Brain microvascular endothelial cell (primary cell): Measurements from ENCODE around the gene EML5.

Source experiments
- DNase-seq: peaks from one replicate; pipeline ENCODE4 v3.0.0-alpha.2; 2020
- H3K27ac ChIP-seq: fragments of 250-450 bp; sonication (Bioruptor Pico); 2 replicates; pipeline ENCODE4 v1.5.1; 2020; ENCODE audit warnings: mild to moderate bottlenecking, moderate library complexity
- H3K27me3 ChIP-seq: fragments of 250-450 bp; sonication (Bioruptor Pico); replicated peaks from 2 replicates; pipeline ENCODE4 v1.5.1; 2020; ENCODE audit warnings: mild to moderate bottlenecking
- H3K36me3 ChIP-seq: fragments of 250-450 bp; sonication (Bioruptor Pico); replicated peaks from 2 replicates; pipeline ENCODE4 v1.5.1; 2020; ENCODE audit warnings: mild to moderate bottlenecking
- H3K4me3 ChIP-seq: 2 replicates; pipeline ENCODE4 v1.5.1; 2011; ENCODE audit warnings: low read depth, mild to moderate bottlenecking, control low read depth, low read length, moderate library complexity
- CTCF ChIP-seq: IDR thresholded peaks from 2 replicates; pipeline ENCODE4 v1.5.1; 2011; ENCODE audit warnings: low read depth, mild to moderate bottlenecking, moderate library complexity, low read length, control low read depth, inconsistent platforms; ENCODE audit errors: missing control alignments
- in situ Hi-C: cut with HindIII; loops from 2 replicates; pipeline ENCODE4 v1.10.0; 2017; ENCODE audit warnings: low sequenced_read_pairs, low pct_ligation_motif_present

EML5 gene

GRCh38 chr14:88748288-88748687, 44.5 kb downstream of the EML5 start:
- Histone ChIP-seq H3K36me3 (no peaks in the 10 kb centered on the region), H3K4me3 (no peak overlapping the region), H3K27ac (no peak overlapping the region), H3K27me3 (no peaks in the 10 kb centered on the region)
- no peak for TF ChIP-seq CTCF
- in situ Hi-C loops = no loop called here
- no peak for DNase-seq

- Histone ChIP-seq H3K27me3 (no peaks in the 10 kb centered on the region), H3K36me3 (no peaks in the 10 kb centered on the region), H3K4me3 (no peak overlapping the region), H3K27ac (no peak overlapping the region)
- no peak for TF ChIP-seq CTCF
- in situ Hi-C loops = no loop called here
- no peak for DNase-seq
These were observed 46.7 kb downstream of the EML5 start for GRCh38 chr14:88746052-88746451.

GRCh38 chr14:88737245-88737644, 55.5 kb downstream of the EML5 start:
- in situ Hi-C loops = no loop called here
- DNase-seq = no peak
- Histone ChIP-seq H3K4me3 (no peak overlapping the region), H3K27me3 (no peaks in the 10 kb centered on the region), H3K27ac (no peak overlapping the region), H3K36me3 (no peaks in the 10 kb centered on the region)
- TF ChIP-seq CTCF = no peak

GRCh38 chr14:88733121-88733520, 59.6 kb downstream of the EML5 start:
- H3K36me3 ChIP-seq = no peaks in the 10 kb centered on the region
- H3K4me3 ChIP-seq = no peak overlapping the region
- in situ Hi-C loops = no loop called here
- H3K27me3 ChIP-seq = no peaks in the 10 kb centered on the region
- no peak overlapping the region for H3K27ac ChIP-seq
- no peak for DNase-seq
- TF ChIP-seq CTCF = no peak

- Histone ChIP-seq H3K36me3 (no peaks in the 10 kb centered on the region), H3K4me3 (no peak overlapping the region), H3K27me3 (no peaks in the 10 kb centered on the region), H3K27ac (no peak overlapping the region)
- in situ Hi-C loops = no loop called here
- TF ChIP-seq CTCF = peak; percentile 64
- no peak for DNase-seq
These were observed 63.6 kb downstream of the EML5 start for GRCh38 chr14:88729159-88729558.

- TF ChIP-seq CTCF = no peak
- Histone ChIP-seq H3K36me3 (no peaks in the 10 kb centered on the region), H3K27ac (no peak overlapping the region), H3K4me3 (no peak overlapping the region), H3K27me3 (no peaks in the 10 kb centered on the region)
- in situ Hi-C loops = no loop called here
- no peak for DNase-seq
These were observed 65.7 kb downstream of the EML5 start for GRCh38 chr14:88727057-88727456.
